Measurements from ENCODE around the gene WAC.

Gene WAC

GRCh38 chr10:28575852-28576251 is 42.9 kb downstream of the WAC start:
- H3K4me3 ChIP-seq (ENCODE audit: control insufficient read depth, low read depth, low read length), result no peak overlapping the region
- TF ChIP-seq CTCF (conservative IDR thresholded peaks at IDR 0.05; ENCODE audit: control insufficient read depth, insufficient read depth, low read depth, low read length), result no peak
- no peak for DNase-seq (ENCODE audit: low read depth)

- H3K4me3 ChIP-seq (ENCODE audit: control insufficient read depth, low read depth, low read length), result no peak overlapping the region
- DNase-seq (ENCODE audit: low read depth), result no peak
- no peak for TF ChIP-seq CTCF (conservative IDR thresholded peaks at IDR 0.05; ENCODE audit: control insufficient read depth, insufficient read depth, low read depth, low read length)
Observed at GRCh38 chr10:28577506-28577905, 44.6 kb downstream of the WAC start.

- TF ChIP-seq CTCF (conservative IDR thresholded peaks at IDR 0.05; ENCODE audit: control insufficient read depth, insufficient read depth, low read depth, low read length), result no peak
- DNase-seq (ENCODE audit: low read depth), result no peak
- H3K4me3 ChIP-seq (ENCODE audit: control insufficient read depth, low read depth, low read length), result no peak overlapping the region
Observed at GRCh38 chr10:28578454-28578853, 45.5 kb downstream of the WAC start.

- no peak for TF ChIP-seq CTCF (conservative IDR thresholded peaks at IDR 0.05; ENCODE audit: control insufficient read depth, insufficient read depth, low read depth, low read length)
- DNase-seq (ENCODE audit: low read depth), result no peak
- H3K4me3 ChIP-seq (ENCODE audit: control insufficient read depth, low read depth, low read length), result no peak overlapping the region
Observed at GRCh38 chr10:28580825-28581224, 47.9 kb downstream of the WAC start.

GRCh38 chr10:28581916-28582315 is 49.0 kb downstream of the WAC start:
- no peak for DNase-seq (ENCODE audit: low read depth)
- H3K4me3 ChIP-seq (ENCODE audit: control insufficient read depth, low read depth, low read length), result no peak overlapping the region
- TF ChIP-seq CTCF (conservative IDR thresholded peaks at IDR 0.05; ENCODE audit: control insufficient read depth, insufficient read depth, low read depth, low read length), result no peak

GRCh38 chr10:28585076-28585475 is 52.2 kb downstream of the WAC start:
- TF ChIP-seq CTCF (conservative IDR thresholded peaks at IDR 0.05; ENCODE audit: control insufficient read depth, insufficient read depth, low read depth, low read length), result no peak
- no peak overlapping the region for H3K4me3 ChIP-seq (ENCODE audit: control insufficient read depth, low read depth, low read length)
- DNase-seq (ENCODE audit: low read depth), result no peak

- H3K4me3 ChIP-seq (ENCODE audit: control insufficient read depth, low read depth, low read length), result no peak overlapping the region
- TF ChIP-seq CTCF (conservative IDR thresholded peaks at IDR 0.05; ENCODE audit: control insufficient read depth, insufficient read depth, low read depth, low read length), result no peak
- no peak for DNase-seq (ENCODE audit: low read depth)
Observed at GRCh38 chr10:28586176-28586575, 53.3 kb downstream of the WAC start.

Data from fibroblast of mammary gland (primary cell).